ENCODE measurements around the gene DRC3. TPM values are rescaled to one million over a fixed set of nuclear protein-coding genes. Genes with fewer than 3 reads are reported as not detected.

DRC3 gene
- total and polyA plus RNA-seq, 10 of the 15 experiments (the other 5 are each of a cell fraction or from before 2014, with no cell fraction given), result 0.18 to 2.3 (median 0.60) TPM; not detected in 3

- H3K4me3 ChIP-seq, result no peak overlapping the region
- no peaks in the 10 kb centered on the region for H3K9me3 ChIP-seq (replicated peaks; ENCODE audit: control insufficient read depth, insufficient read depth, low read length)
- SMC1A ChIA-PET (ENCODE audit: uncharacterized antibody, unreplicated experiment), result interaction anchor here (1.0 to 6.1 kb wide), 9 partner anchors 8 to 108 kb away, joined by 3 to 54 read pairs (median 3); no protein-coding TSS in a partner anchor
- H3K27me3 ChIP-seq (replicated peaks in 1 of 2; ENCODE audit: control insufficient read depth in 2 of 2, insufficient read depth in 2 of 2, low read length in 1 of 2), result no peaks in the 10 kb centered on the region
- H3K79me2 ChIP-seq (ENCODE audit: control insufficient read depth, insufficient read depth, low read length), result no peaks in the 10 kb centered on the region; the same call in 1 of the 2 replicates
- in situ Hi-C loops (cut with MboI), result no loop called here
- POLR2A ChIA-PET, result interaction anchor here (0.6 to 7.9 kb wide), 8 partner anchors 7 to 921 kb away, joined by 3 to 73 read pairs (median 4); no protein-coding TSS in a partner anchor
- no TSS peak for BruUV-seq (replicated peaks)
- H3K27ac ChIP-seq (ENCODE audit: control insufficient read depth, insufficient read depth), result no peak overlapping the region
- no peaks in the 10 kb centered on the region for H4K20me1 ChIP-seq (ENCODE audit: control insufficient read depth, insufficient read depth)
- CTCF ChIA-PET, result interaction anchor here (0.6 to 1.9 kb wide), 7 partner anchors 8 to 69 kb away, joined by 3 to 7 read pairs (median 3); no protein-coding TSS in a partner anchor
- RAD21 ChIA-PET (ENCODE audit: unreplicated experiment), result interaction anchor here (0.5 to 1.6 kb wide), 6 partner anchors 8 to 130 kb away, joined by 3 to 8 read pairs (median 5); no protein-coding TSS in a partner anchor
- H3K4me2 ChIP-seq (ENCODE audit: control insufficient read depth, insufficient read depth), result peak overlapping the region; percentile 45
- peaks cover 8% of the 10 kb centered on the region for H3K4me1 ChIP-seq (ENCODE audit: control insufficient read depth, insufficient read depth, low read length)
- ATAC-seq (peak; percentile 86), FAIRE-seq (peak; percentile 81), DNase-seq (ENCODE audit: low read depth, low spot score) (peak; percentile 31)
- H3K36me3 ChIP-seq (ENCODE audit: control insufficient read depth in 2 of 2, insufficient read depth in 2 of 2, low read length in 1 of 2), result no peaks in the 10 kb centered on the region
- no peak overlapping the region for H2AFZ ChIP-seq (ENCODE audit: control insufficient read depth, low read depth, low read length)
- H3K9ac ChIP-seq (ENCODE audit: control insufficient read depth, insufficient read depth, low read length), result no peak overlapping the region
- 32% methylated on average over 3 of the region's 3 CpGs for WGBS (ENCODE audit: insufficient coverage, insufficient replicate concordance, low lambda C conversion rate, missing lambda C conversion rate)
- intact Hi-C loops (cut with micrococcal nuclease; ENCODE audit: unreplicated experiment), result loop anchor here (5.0 kb wide), 1 partner anchor 74 kb away; no protein-coding TSS in a partner anchor
- peak; percentile 90 for TF ChIP-seq SMARCA5 (IDR thresholded peaks at IDR 0.05)
- no peak for TF ChIP-seq ZNF274 (IDR thresholded peaks at IDR 0.05; ENCODE audit: insufficient read depth, insufficient read length)
- TF ChIP-seq IKZF2 (IDR thresholded peaks at IDR 0.05), result peak; percentile 35 to 69; a peak in 1 of 4 replicates
- TF ChIP-seq ZNF217 (IDR thresholded peaks at IDR 0.05), result peak; percentile 82
- 0 out of 2 replicates have a peak, but pooled peaks have one; percentile 19 for TF ChIP-seq BCL11A (IDR thresholded peaks at IDR 0.05; ENCODE audit: low read depth, low read length)
- TF ChIP-seq MEF2B (IDR thresholded peaks at IDR 0.05; ENCODE audit: partially characterized antibody, poor library complexity, severe bottlenecking), result peak; percentile 52
- TF ChIP-seq CUX1 (IDR thresholded peaks at IDR 0.05; ENCODE audit: insufficient replicate concordance, low read depth, low read length), result no peak
- TF ChIP-seq JUNB (IDR thresholded peaks at IDR 0.05), result peak; percentile 30; the same call in 1 of the 2 replicates
- TF ChIP-seq POU2F2 (IDR thresholded peaks at IDR 0.05; ENCODE audit: borderline replicate concordance, low read depth, low read length), result no peak
- TF ChIP-seq CREB1 (IDR thresholded peaks at IDR 0.05; ENCODE audit: low read depth), result no peak
- TF ChIP-seq TCF7 (IDR thresholded peaks at IDR 0.05; ENCODE audit: borderline replicate concordance), result peak; percentile 23; the same call in 1 of the 2 replicates
- TF ChIP-seq RUNX3 (IDR thresholded peaks at IDR 0.05; ENCODE audit: low read length), result peak; percentile 80; the same call in 1 of the 2 replicates
- TF ChIP-seq USF1 (IDR thresholded peaks at IDR 0.05; ENCODE audit: borderline replicate concordance, extremely low read length, insufficient read depth, low read depth, low read length), result no peak
- peak; percentile 56 for TF ChIP-seq MTA2 (IDR thresholded peaks at IDR 0.05; ENCODE audit: low read depth)
- TF ChIP-seq FOXM1 (IDR thresholded peaks at IDR 0.05; ENCODE audit: low read depth, low read length), result 0 out of 2 replicates have a peak, but pooled peaks have one; percentile 14
- TF ChIP-seq NKRF (conservative IDR thresholded peaks at IDR 0.05), result no peak
- no peak for TF ChIP-seq LARP7 (IDR thresholded peaks at IDR 0.05)
Observed at GRCh38 chr17:17966399-17966798, 6.3 kb upstream of the DRC3 start.
